Loucy (cell line): ENCODE results near the gene KDR.

Experiments used
- H2AFZ ChIP-seq: fragments of 200-600 bp; sonication (generic); 2 replicates; pipeline ENCODE4 v1.6.0; 2016; ENCODE audit warnings: antibody characterized with exemption, mild to moderate bottlenecking, low read length, moderate library complexity
- H3F3A ChIP-seq: fragments of 200-600 bp; 2 replicates; pipeline ENCODE4 v1.6.0; 2016; ENCODE audit warnings: antibody characterized with exemption, low read depth, mild to moderate bottlenecking
- H3K27me3 ChIP-seq: fragments of 200-600 bp; sonication (generic); 2 replicates; pipeline ENCODE4 v1.6.1; 2014; ENCODE audit warnings: low read length, mild to moderate bottlenecking; ENCODE audit not compliant: insufficient read depth, poor library complexity, severe bottlenecking
- H3K36me3 ChIP-seq: fragments of 200-600 bp; sonication (generic); 2 replicates; pipeline ENCODE4 v1.6.1; 2016; ENCODE audit warnings: low read length; ENCODE audit not compliant: insufficient read depth
- H3K4me1 ChIP-seq: fragments of 200-600 bp; sonication (generic); 2 replicates; pipeline ENCODE4 v1.5.1; 2014; ENCODE audit warnings: low read length, mild to moderate bottlenecking; ENCODE audit not compliant: insufficient read depth, poor library complexity, severe bottlenecking
- H3K4me2 ChIP-seq: fragments of 200-600 bp; sonication (generic); 2 replicates; pipeline ENCODE4 v1.6.0; 2014; ENCODE audit warnings: antibody characterized with exemption, low read length, low read depth, mild to moderate bottlenecking; ENCODE audit not compliant: poor library complexity, severe bottlenecking
- H3K4me3 ChIP-seq: fragments of 200-600 bp; sonication (generic); 2 replicates; pipeline ENCODE4 v1.5.1; 2014; ENCODE audit warnings: low read length, mild to moderate bottlenecking, mixed read lengths; ENCODE audit not compliant: poor library complexity, severe bottlenecking
- H3K79me2 ChIP-seq: fragments of 200-600 bp; sonication (generic); 2 replicates; pipeline ENCODE4 v1.6.1; 2014; ENCODE audit warnings: low read length; ENCODE audit not compliant: insufficient read depth
- H3K9ac ChIP-seq: fragments of 200-600 bp; sonication (generic); 2 replicates; pipeline ENCODE4 v1.6.0; 2014; ENCODE audit warnings: mild to moderate bottlenecking, low read depth, low read length, moderate library complexity; ENCODE audit not compliant: poor library complexity, severe bottlenecking
- H3K9me2 ChIP-seq: fragments of 200-600 bp; sonication (generic); replicated peaks from 2 replicates; pipeline ENCODE4 v1.6.1; 2016; ENCODE audit warnings: low read depth, low read length, mixed read lengths
- H3K9me3 ChIP-seq: fragments of 200-600 bp; sonication (generic); 2 replicates; pipeline ENCODE4 v1.6.1; 2014; ENCODE audit warnings: mild to moderate bottlenecking, antibody characterized with exemption, low read length, low read depth; ENCODE audit not compliant: insufficient read depth
- H4K20me1 ChIP-seq: fragments of 200-600 bp; sonication (generic); 2 replicates; pipeline ENCODE4 v1.6.0; 2014; ENCODE audit warnings: antibody characterized with exemption, low read length, mild to moderate bottlenecking; ENCODE audit not compliant: insufficient read depth, poor library complexity, severe bottlenecking
- CTCF ChIP-seq: fragments of 200-600 bp; sonication (generic); conservative IDR thresholded peaks from 2 replicates; pipeline ENCODE4 v1.5.1; 2014; ENCODE audit warnings: mild to moderate bottlenecking, antibody characterized with exemption, low read length
- EZH2phosphoT487 ChIP-seq: fragments of 200-600 bp; IDR thresholded peaks from 2 replicates; pipeline ENCODE4 v1.6.1; 2018; ENCODE audit warnings: antibody characterized with exemption, mild to moderate bottlenecking, moderate library complexity, borderline replicate concordance

Gene KDR

GRCh38 chr4:55170462-55170861 lies 45.1 kb upstream of the KDR start:
- no peak overlapping the region for H2AFZ ChIP-seq
- H3K79me2 ChIP-seq = no peaks in the 10 kb centered on the region
- H3K36me3 ChIP-seq = no peaks in the 10 kb centered on the region
- no peaks in the 10 kb centered on the region for H3F3A ChIP-seq
- H4K20me1 ChIP-seq = no peaks in the 10 kb centered on the region
- H3K9ac ChIP-seq = no peak overlapping the region
- H3K4me1 ChIP-seq = no peaks in the 10 kb centered on the region
- no peak overlapping the region for H3K4me3 ChIP-seq
- TF ChIP-seq EZH2phosphoT487 (no peak), CTCF (no peak)
- no peak overlapping the region for H3K4me2 ChIP-seq
- no peaks in the 10 kb centered on the region for H3K9me3 ChIP-seq
- no peaks in the 10 kb centered on the region for H3K27me3 ChIP-seq
- H3K9me2 ChIP-seq = no peaks in the 10 kb centered on the region

- Histone ChIP-seq H3F3A (no peaks in the 10 kb centered on the region), H3K27me3 (no peaks in the 10 kb centered on the region), H3K36me3 (no peaks in the 10 kb centered on the region), H4K20me1 (no peaks in the 10 kb centered on the region), H3K9ac (no peak overlapping the region), H2AFZ (no peak overlapping the region), H3K4me2 (no peak overlapping the region), H3K9me3 (no peaks in the 10 kb centered on the region), H3K9me2 (no peaks in the 10 kb centered on the region), H3K79me2 (no peaks in the 10 kb centered on the region), H3K4me3 (no peak overlapping the region), H3K4me1 (no peaks in the 10 kb centered on the region)
- TF ChIP-seq EZH2phosphoT487 = no peak
- TF ChIP-seq CTCF = 0 out of 2 replicates have a peak, but pooled peaks have one; percentile 10
These were observed 44.1 kb upstream of the KDR start for GRCh38 chr4:55169352-55169961.

GRCh38 chr4:55162396-55162795 lies 37.0 kb upstream of the KDR start:
- Histone ChIP-seq H3K9me2 (no peaks in the 10 kb centered on the region), H3K9me3 (no peaks in the 10 kb centered on the region), H3K4me2 (no peak overlapping the region), H2AFZ (no peak overlapping the region), H3K27me3 (no peaks in the 10 kb centered on the region), H3K79me2 (no peaks in the 10 kb centered on the region), H3K4me3 (no peak overlapping the region), H3F3A (no peaks in the 10 kb centered on the region), H4K20me1 (no peaks in the 10 kb centered on the region), H3K9ac (no peak overlapping the region), H3K36me3 (no peaks in the 10 kb centered on the region), H3K4me1 (no peaks in the 10 kb centered on the region)
- TF ChIP-seq CTCF = no peak
